Endothelial cell of umbilical vein (primary cell): ENCODE results near the gene PDE4B.

Experiments used
- CTCF ChIP-seq, 2 donors: IDR thresholded peaks; 1 replicate in 1 of 2; 2 replicates in 1 of 2; pipeline ENCODE4 v1.5.1; 2011; ENCODE audit warnings: low read length in 2 of 2, mild to moderate bottlenecking in 2 of 2, moderate library complexity in 2 of 2, control low read depth in 1 of 2, inconsistent platforms in 1 of 2, low read depth in 1 of 2; ENCODE audit not compliant: insufficient read depth in 1 of 2; ENCODE audit errors: extremely low read depth in 1 of 2
- POLR2AphosphoS5 ChIP-seq: IDR thresholded peaks from 2 replicates; pipeline ENCODE4 v1.6.1; 2012; ENCODE audit warnings: low read depth, mild to moderate bottlenecking, control low read depth, low read length, moderate library complexity; ENCODE audit not compliant: insufficient read depth

DNA sequence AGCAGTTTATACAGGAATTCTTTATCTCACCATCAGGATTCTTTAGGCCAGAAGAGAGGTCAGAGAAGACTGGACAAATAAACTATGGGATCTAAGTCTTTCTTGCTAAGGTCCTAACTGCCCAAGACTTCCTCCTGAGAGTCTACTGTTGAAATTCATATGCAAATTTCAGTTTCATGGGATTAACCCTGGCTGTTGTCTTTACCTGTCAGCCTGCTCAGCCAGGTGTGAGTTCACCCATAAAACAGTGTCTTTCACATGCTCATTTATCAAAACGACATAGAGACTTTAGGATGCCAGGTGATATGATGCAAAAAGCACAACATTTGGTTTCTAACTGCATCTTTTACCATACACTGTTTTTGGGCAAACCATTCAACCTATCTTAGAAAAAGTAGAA, 211.0 kb downstream of the PDE4B start:
- no peak for TF ChIP-seq POLR2AphosphoS5
- no peak for TF ChIP-seq CTCF (IDR thresholded peaks at IDR 0.05; ENCODE audit: extremely low read depth in 1 of 2, insufficient read depth in 1 of 2, low read depth in 1 of 2, low read length in 2 of 2)
